ENCODE measurements around the gene TLR3. TPM values are rescaled to one million over a fixed set of nuclear protein-coding genes. Genes with fewer than 3 reads are reported as not detected.

Gene TLR3
- polyA plus RNA-seq, 1 donor from 2014 or later: not detected

DNA sequence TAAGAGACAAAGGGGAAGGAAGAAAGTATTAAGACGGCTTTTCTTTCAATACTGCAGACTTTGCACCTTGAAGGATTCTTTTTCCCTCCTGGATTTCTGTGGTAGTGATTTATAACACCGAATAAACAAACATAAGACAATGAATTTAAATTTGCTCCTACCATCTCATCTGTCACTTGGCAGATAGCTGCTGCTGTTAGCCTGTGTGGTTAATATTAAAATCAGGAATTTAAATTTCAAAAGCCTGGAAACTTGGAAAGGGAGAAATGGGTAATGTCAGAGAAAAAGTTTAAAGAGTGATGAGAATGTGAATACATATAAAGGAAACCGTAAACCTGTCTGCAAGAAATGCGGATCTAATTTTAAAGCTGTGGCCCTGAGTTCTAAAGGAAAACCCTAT, 39.0 kb downstream of the TLR3 start:
- Histone ChIP-seq H3K4me2 (ENCODE audit: low read length) (no peak overlapping the region), H3K79me2 (replicated peaks; ENCODE audit: insufficient read depth, low read length) (no peaks in the 10 kb centered on the region), H3K27me3 (ENCODE audit: insufficient read depth, low read depth, low read length) (peaks cover 36% of the 10 kb centered on the region), H3K9me2 (ENCODE audit: insufficient read depth, low read length) (no peaks in the 10 kb centered on the region), H4K20me1 (ENCODE audit: insufficient read depth) (no peaks in the 10 kb centered on the region), H3K9ac (ENCODE audit: low read length) (no peak overlapping the region), H3K36me3 (ENCODE audit: insufficient read depth, low read length) (no peaks in the 10 kb centered on the region), H3K4me3 (ENCODE audit: low read length) (no peak overlapping the region), H3K9me3 (ENCODE audit: low read length) (no peaks in the 10 kb centered on the region), H3K27ac (ENCODE audit: low read length) (no peak overlapping the region), H3F3A (ENCODE audit: insufficient read depth, low read length, poor library complexity, severe bottlenecking) (no peaks in the 10 kb centered on the region), H2AFZ (ENCODE audit: low read depth, low read length) (no peak overlapping the region)
- TF ChIP-seq SMC3 (conservative IDR thresholded peaks at IDR 0.05; ENCODE audit: poor library complexity) (no peak), TAF1 (IDR thresholded peaks at IDR 0.05; ENCODE audit: low read depth) (no peak), RAD21 (conservative IDR thresholded peaks at IDR 0.05) (no peak), MXI1 (conservative IDR thresholded peaks at IDR 0.05; ENCODE audit: poor library complexity, severe bottlenecking) (no peak), EP300 (conservative IDR thresholded peaks at IDR 0.05; ENCODE audit: poor library complexity, severe bottlenecking) (no peak), EZH2 (IDR thresholded peaks at IDR 0.05; ENCODE audit: borderline replicate concordance, insufficient read depth, low read length, poor library complexity, severe bottlenecking) (no peak), POLR2AphosphoS5 (IDR thresholded peaks at IDR 0.05) (no peak)
- TF ChIP-seq, protein P1, sequence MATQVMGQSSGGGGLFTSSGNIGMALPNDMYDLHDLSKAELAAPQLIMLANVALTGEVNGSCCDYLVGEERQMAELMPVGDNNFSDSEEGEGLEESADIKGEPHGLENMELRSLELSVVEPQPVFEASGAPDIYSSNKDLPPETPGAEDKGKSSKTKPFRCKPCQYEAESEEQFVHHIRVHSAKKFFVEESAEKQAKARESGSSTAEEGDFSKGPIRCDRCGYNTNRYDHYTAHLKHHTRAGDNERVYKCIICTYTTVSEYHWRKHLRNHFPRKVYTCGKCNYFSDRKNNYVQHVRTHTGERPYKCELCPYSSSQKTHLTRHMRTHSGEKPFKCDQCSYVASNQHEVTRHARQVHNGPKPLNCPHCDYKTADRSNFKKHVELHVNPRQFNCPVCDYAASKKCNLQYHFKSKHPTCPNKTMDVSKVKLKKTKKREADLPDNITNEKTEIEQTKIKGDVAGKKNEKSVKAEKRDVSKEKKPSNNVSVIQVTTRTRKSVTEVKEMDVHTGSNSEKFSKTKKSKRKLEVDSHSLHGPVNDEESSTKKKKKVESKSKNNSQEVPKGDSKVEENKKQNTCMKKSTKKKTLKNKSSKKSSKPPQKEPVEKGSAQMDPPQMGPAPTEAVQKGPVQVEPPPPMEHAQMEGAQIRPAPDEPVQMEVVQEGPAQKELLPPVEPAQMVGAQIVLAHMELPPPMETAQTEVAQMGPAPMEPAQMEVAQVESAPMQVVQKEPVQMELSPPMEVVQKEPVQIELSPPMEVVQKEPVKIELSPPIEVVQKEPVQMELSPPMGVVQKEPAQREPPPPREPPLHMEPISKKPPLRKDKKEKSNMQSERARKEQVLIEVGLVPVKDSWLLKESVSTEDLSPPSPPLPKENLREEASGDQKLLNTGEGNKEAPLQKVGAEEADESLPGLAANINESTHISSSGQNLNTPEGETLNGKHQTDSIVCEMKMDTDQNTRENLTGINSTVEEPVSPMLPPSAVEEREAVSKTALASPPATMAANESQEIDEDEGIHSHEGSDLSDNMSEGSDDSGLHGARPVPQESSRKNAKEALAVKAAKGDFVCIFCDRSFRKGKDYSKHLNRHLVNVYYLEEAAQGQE (IDR thresholded peaks at IDR 0.05; ENCODE audit: borderline replicate concordance): no peak
- TF ChIP-seq, protein P2, sequence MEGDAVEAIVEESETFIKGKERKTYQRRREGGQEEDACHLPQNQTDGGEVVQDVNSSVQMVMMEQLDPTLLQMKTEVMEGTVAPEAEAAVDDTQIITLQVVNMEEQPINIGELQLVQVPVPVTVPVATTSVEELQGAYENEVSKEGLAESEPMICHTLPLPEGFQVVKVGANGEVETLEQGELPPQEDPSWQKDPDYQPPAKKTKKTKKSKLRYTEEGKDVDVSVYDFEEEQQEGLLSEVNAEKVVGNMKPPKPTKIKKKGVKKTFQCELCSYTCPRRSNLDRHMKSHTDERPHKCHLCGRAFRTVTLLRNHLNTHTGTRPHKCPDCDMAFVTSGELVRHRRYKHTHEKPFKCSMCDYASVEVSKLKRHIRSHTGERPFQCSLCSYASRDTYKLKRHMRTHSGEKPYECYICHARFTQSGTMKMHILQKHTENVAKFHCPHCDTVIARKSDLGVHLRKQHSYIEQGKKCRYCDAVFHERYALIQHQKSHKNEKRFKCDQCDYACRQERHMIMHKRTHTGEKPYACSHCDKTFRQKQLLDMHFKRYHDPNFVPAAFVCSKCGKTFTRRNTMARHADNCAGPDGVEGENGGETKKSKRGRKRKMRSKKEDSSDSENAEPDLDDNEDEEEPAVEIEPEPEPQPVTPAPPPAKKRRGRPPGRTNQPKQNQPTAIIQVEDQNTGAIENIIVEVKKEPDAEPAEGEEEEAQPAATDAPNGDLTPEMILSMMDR (IDR thresholded peaks at IDR 0.05; ENCODE audit: poor library complexity, severe bottlenecking): no peak

DNA sequence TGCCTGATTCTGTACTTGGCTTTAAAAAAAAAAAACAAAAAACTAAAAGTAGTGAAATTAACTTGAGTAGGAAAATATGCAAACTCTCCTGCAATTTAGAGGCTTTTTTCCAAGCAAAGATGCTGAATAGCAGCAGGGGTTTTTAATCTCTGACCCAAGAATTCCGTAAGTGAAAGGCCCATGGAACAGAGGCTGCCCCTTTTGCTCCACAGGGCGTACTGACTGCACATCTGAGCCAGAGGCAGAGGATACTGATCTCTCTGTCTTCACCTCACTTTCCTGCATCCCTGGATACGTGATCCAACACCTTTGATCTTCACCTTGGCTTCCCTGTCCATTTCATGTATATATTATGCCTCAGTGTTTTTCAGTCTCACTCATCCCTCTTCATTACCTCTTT, 39.4 kb downstream of the TLR3 start:
- H3K4me2 ChIP-seq (ENCODE audit: low read length): no peak overlapping the region
- no peak overlapping the region for H2AFZ ChIP-seq (ENCODE audit: low read depth, low read length)
- no peak for TF ChIP-seq EZH2 (IDR thresholded peaks at IDR 0.05; ENCODE audit: borderline replicate concordance, insufficient read depth, low read length, poor library complexity, severe bottlenecking)
- TF ChIP-seq RAD21 (conservative IDR thresholded peaks at IDR 0.05): no peak
- no peak for TF ChIP-seq POLR2AphosphoS5 (IDR thresholded peaks at IDR 0.05)
- TF ChIP-seq SMC3 (conservative IDR thresholded peaks at IDR 0.05; ENCODE audit: poor library complexity): no peak
- TF ChIP-seq, protein P1 (IDR thresholded peaks at IDR 0.05; ENCODE audit: borderline replicate concordance): no peak
- no peak for TF ChIP-seq TAF1 (IDR thresholded peaks at IDR 0.05; ENCODE audit: low read depth)
- TF ChIP-seq, protein P2 (IDR thresholded peaks at IDR 0.05; ENCODE audit: poor library complexity, severe bottlenecking): no peak
- TF ChIP-seq MXI1 (conservative IDR thresholded peaks at IDR 0.05; ENCODE audit: poor library complexity, severe bottlenecking): no peak
- TF ChIP-seq EP300 (conservative IDR thresholded peaks at IDR 0.05; ENCODE audit: poor library complexity, severe bottlenecking): no peak
- no peaks in the 10 kb centered on the region for H3K79me2 ChIP-seq (replicated peaks; ENCODE audit: insufficient read depth, low read length)
- no peak overlapping the region for H3K4me3 ChIP-seq (ENCODE audit: low read length)
- H3K9me3 ChIP-seq (ENCODE audit: low read length): no peaks in the 10 kb centered on the region
- H3K27ac ChIP-seq (ENCODE audit: low read length): no peak overlapping the region
- no peaks in the 10 kb centered on the region for H4K20me1 ChIP-seq (ENCODE audit: insufficient read depth)
- H3K36me3 ChIP-seq (ENCODE audit: insufficient read depth, low read length): no peaks in the 10 kb centered on the region
- H3K9me2 ChIP-seq (ENCODE audit: insufficient read depth, low read length): no peaks in the 10 kb centered on the region
- no peaks in the 10 kb centered on the region for H3F3A ChIP-seq (ENCODE audit: insufficient read depth, low read length, poor library complexity, severe bottlenecking)
- no peak overlapping the region for H3K9ac ChIP-seq (ENCODE audit: low read length)
- H3K27me3 ChIP-seq (ENCODE audit: insufficient read depth, low read depth, low read length): peaks cover 32% of the 10 kb centered on the region
